HG02642 (cell line): ENCODE data around the gene MRPL41.
A peak's percentile ranks its signal among the peaks of the same experiment; 100 is the strongest.
"Not testable (repeated sequence)": the region's sequence is repeated elsewhere in the genome, so short reads cannot be mapped to it uniquely, and the experiment has no call there.

Source experiments
- ATAC-seq: cut with Tn5 transposase; IDR thresholded peaks from one replicate; pipeline ENCODE4 v1.9.1; 2021; ENCODE audit warnings: mild to moderate bottlenecking; ENCODE audit not compliant: unreplicated experiment, poor library complexity

MRPL41 gene

DNA sequence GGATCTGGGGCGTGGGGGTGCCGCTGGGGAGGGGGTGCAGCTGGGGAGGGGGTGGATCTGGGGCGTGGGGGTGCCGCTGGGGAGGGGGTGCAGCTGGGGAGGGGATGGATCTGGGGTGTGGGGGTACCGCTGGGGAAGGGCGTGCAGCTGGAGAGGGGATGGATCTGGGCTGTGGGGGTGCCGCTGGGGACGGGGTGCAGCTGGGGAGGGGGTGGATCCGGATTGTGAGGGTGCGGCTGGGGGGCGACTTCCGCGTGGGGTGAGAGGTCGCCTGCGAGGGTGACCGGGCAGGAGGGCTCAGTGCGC, 768 bp upstream of the MRPL41 start:
- ATAC-seq = not testable (repeated sequence)

GRCh38 chr9:137552022-137552768, 516 bp downstream of the MRPL41 start:
- ATAC-seq = peak; percentile 40

DNA sequence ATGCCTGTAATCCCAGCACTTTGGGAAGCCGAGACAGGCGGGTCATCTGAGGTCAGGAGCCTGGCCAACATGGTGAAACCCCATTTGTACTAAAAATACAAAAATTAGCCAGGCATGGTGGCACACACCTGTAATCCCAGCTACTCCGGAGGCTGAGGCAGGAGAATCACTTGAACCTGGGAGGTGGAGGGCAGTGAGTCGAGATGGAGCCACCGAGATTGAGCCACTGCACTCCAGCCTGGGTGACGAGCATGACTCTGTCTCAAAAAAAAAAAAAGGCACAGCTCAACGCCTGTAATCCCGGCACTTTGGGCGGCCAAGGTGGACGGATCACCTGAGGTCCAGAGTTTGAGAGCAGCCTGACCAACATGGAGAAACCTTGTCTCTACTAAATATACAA, 2.0 kb downstream of the MRPL41 start:
- ATAC-seq = not testable (repeated sequence)

DNA sequence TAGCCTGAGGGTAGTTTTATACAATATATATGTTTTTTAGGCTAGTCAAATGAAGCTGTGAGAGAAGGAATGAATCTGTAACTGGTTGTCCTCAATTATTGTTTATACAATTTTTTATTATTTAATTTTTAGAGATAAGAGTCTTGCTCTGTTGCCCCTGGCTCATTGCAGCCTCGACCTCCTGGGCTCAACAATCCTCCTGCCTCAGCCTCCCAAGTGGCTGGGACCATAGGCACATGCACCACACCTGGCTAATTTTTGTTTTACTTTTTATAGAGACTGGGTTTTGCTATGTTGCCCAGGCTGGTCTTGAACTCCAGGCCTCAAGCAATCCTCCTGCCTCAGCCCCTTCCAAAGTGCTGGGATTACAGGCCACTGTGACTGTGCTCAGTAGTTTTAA, 2.7 kb downstream of the MRPL41 start:
- ATAC-seq = no peak

DNA sequence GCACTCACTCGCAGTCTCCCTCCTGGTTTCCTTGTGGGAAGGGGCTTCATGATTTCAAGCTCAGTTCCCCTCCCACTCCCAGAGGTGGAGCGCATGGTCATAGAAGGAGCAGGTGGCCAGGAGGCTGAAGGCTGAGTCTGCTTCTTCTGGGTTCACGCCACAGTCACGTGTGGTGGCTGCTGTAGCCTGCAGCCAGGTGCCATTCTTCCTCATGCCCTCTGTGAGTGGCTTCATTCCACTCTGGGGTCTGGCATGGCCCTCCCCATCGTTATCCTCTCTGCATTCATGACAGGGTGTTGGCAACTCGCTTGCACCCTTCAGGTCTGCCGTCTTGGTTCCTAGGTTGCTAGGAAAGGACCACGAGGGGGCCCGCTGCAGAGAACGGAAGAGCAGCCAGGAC, 3.5 kb downstream of the MRPL41 start:
- no peak for ATAC-seq

- ATAC-seq = no peak
Measured at GRCh38 chr9:137556069-137556838, 4.6 kb downstream of the MRPL41 start.

DNA sequence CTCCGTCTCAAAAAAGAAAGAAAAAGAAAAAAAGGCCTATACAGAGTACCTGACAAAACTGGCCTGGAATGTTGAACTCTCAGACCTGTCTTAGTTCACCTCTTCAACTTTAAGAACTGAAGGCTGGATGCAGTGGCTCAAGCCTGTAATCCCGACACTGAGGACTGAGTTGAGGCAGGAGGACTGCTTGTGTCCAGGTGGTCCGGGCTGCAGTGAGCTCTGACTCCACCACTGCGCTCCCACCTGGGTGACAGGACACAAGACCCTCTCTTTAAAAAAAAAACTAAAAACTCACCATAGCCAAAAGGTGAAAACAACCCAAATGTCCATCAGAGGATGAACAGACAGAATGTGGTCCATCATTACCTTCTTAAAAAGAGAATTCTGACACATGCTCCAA, 6.4 kb downstream of the MRPL41 start:
- ATAC-seq = no peak

GRCh38 chr9:137564134-137564533, 12.5 kb downstream of the MRPL41 start:
- ATAC-seq = no peak

DNA sequence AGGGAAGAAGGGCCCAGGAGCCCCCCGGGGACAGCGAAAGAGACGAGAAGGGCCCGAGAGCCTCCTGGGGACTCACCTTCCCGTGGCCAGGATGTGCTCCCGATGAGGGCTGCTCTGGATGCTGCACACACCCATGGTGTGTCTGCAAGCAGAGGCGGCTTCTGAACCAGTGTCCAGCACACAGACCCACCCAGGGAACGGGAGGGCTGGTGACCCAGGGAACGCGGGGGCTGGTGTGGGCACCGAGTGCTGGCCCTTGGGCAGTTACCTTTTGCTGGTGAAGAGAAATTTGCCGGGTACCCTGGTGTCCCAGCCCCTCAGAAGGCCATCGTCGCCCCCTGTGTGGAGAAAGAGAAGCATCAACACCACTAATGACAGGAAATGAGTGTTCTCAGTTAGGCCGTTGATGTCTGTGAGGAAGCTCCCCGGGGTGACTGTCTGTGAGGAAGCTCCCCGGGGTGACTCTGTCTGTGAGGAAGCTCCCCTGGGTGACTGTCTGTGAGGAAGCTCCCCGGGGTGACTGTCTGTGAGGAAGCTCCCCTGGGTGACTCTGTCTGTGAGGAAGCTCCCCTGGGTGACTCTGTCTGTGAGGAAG, 13.2 kb downstream of the MRPL41 start:
- ATAC-seq = no peak

DNA sequence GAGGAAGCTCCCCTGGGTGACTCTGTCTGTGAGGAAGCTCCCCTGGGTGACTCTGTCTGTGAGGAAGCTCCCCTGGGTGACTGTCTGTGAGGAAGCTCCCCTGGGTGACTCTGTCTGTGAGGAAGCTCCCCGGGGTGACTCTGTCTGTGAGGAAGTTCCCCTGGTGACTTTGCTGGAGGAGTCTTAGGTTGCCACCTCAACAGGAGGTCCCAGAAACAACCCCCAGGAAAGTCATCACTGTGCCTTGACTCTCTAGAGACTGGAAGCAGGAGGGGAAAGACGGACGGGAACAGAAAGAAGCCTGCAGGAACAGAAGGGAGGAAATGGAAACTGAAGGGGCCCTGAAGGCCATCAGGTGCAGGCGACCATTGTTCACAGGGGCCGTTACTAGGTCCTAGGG, 16.8 kb downstream of the MRPL41 start:
- not testable (repeated sequence) for ATAC-seq

DNA sequence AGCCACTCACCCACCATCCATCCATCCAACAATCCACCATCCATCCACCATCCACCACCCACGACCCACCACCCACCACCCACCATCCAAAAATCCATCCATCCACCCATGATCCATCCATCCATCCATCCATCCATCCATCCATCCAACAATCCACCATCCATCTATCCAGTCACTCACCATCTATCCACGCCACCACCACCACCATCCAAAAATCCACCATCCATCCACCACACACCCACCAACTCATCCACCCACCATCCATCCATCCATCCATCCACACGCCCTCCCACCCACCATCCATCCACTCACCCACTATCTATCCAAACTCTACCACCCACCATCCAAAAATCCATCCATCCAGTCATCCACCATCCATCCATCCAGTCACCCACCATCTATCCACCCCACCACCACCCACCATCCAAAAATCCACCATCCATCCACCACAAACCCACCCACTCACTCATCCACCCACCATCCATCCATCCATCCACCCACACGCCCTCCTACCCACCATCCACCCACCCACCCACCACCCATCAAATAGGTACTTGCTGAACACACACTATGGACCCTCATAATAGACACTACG, 18.0 kb downstream of the MRPL41 start:
- ATAC-seq = no peak

DNA sequence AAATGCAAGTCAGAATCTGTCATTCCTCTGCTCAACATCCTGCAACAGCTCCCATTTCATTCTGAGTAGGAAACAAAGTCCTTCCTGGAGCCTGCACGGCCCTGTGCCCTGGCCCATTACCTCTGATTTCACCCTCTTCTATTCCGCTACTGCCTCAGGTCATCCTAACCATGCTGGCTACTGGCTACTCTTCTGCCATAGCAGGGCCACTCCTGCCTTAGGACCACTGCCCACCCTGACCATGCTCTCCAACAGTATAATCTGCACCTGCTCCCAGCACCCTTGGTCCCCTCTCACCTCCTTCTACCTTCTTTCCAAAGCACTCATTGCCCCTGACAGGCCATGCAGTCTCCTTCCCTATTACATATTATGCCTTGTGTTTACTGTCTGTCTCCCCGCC, 18.9 kb downstream of the MRPL41 start:
- ATAC-seq = no peak

DNA sequence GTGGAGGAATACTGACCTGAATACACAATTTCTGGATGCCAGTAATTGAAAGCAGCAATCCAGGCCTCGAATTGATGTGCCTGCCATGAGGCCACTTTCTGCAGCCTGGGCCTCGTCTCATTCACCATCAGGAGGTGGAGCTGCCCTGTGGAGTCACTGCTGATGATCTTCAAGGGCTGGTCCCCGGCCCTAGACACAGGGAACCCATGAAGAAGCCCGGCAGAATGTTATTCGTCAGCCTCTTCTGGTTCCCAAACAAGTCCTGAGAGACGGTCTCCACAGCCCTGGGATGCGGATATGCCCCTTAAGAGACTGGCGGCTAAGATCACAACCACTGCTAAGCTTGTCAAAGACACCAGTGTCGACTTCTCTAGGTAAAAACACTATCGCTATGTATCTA, 22.5 kb downstream of the MRPL41 start:
- no peak for ATAC-seq

GRCh38 chr9:137575364-137575715, 23.7 kb downstream of the MRPL41 start:
- no peak for ATAC-seq

DNA sequence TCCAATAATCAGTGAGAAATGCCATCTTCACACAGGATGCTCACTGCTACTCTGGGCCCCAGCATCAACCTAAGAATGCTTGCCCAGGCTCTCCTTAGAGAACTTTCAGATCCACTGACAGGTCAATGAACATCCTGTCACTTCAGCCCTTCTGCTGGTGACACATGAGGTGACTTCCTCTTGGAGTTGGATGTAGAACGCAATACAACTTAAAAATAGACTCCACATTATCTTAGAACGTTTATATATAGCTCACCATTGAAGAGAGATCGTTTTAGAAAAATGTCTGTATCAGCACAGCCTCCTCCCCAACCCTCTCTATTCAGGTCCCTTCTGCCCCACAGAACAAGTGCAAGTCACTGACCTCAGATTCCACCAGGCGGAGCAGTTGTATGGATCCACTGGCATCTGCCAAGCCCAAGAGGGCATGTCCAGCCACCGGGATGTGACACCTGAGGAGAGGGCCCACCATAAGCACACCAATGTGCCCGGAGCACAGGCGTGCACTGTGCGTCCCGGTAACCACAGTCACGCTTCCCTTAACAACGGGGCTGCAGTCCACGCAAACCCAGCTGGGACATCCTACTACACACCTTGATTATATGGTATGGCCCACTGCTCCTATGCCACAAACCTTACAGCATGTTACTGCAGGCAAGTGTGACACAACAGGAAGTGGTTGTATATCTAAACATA, 24.2 kb downstream of the MRPL41 start:
- no peak for ATAC-seq

DNA sequence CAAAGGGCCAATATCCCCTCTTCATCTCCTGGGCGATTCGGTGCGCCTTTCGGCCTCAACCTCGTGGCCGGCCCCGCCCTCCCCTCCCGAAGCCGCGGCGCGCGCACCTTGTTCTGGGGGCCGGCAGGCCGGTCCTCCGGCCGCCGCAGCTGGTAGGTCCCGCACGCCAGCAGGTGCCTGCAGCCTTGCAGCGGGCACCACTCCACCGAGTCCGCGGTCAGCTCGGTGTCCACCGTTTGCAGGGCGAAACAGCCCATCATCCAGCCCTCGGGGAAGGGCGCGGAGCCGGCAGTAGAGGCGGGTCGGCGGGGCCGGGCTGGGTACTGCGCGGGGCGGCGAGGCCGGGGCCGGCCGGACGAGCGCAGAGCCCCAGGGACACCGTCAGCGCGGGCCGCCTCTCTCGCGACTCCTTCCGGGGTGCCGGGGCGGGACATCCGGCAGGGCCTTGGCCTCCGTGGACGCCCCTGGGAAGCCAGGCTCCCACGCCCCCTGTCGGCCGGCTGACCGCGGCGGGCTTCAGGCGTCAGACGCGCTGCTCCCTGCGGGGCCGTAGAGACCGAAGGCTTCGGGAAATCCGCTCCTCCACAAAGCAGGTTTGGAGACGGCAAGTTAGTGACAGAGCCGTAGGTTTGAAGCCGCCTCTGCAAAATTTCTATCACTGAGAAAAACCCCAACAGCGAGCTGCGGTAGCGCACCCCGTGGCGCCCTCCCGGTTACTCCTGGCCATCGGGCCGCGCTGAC, 27.0 kb downstream of the MRPL41 start, which contains the start of gene DPH7:
Gene DPH7, minus strand, starts transcription at position 408 of the 741 bp plus-strand sequence. Its CDS starts 148 bp downstream, at position 260.
- ATAC-seq = peak; percentile 87

DNA sequence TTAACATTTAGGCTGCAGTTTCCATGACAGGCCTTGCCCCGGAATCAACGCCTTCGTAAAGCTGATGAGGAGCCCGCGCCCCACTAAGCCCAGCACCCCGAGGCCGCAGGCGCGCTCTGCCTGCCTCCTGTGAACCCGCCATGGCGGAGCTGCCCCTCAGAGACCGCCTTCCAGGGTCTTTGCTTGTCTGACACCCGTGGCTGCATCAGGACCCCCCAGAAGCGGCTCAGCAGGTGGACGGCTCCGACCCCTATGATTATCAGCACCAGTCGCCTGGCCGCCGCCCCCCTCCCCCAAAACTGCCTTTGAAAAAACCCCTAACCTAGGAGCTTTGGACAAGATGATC, 27.6 kb downstream of the MRPL41 start:
- no peak for ATAC-seq

DNA sequence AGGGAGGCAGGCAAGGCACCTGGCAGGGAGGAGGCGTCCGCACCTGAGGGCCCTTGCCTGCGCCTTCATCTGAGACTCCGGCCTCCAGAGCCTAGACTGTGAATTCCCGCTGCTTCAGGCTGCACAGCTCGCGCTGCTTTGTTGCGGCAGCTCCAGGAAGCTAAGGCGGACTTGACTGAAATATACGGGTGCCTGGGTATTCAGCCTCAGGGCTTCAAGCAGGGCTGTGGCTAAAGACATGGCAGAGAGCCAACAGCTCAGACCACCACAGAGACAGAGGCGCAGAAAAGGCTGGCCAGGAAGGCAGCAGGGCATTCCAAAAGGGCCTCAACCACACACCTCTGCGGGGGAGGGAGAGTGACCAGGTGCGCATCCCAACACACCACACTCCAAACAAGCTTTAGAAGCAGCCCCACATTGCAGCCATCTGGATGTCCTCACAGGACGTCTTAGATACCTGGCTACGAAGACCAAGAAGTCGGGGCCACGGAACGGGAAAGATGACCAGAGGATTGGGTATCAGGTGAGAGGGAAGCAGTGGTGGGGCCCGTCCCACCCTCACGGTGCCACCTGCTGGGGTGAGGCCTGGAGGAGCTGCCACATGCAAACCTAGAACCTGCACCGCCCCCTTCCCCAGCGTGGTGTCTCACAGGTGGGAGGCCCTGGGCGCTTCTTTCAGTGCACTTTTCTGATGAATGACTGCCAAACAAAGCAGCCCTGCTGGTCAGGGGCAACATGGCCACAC, 28.7 kb downstream of the MRPL41 start:
- ATAC-seq = no peak

DNA sequence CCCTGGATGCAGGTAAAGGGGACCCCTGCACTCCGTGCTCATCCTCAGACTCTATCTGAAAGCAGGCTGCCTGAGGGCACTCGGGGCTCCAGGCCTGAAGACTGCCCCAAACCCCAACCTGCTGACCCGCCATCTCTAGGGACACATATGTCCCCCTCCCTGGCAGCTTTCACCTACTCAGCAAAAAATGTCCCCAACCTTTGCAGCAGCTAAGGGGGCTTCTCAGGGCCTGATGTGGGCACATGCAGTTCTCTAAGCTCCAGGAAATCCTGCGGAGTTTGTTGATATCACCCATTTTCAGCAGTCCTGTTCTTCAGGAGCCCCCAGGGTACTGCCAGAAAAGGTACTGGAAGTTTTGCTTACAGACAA, 29.3 kb downstream of the MRPL41 start:
- no peak for ATAC-seq
